K562 (cell line): ENCODE data around the gene SLC35F2. TPM values are rescaled to one million over a fixed set of nuclear protein-coding genes. Genes with fewer than 3 reads are reported as not detected.

Experiments
- ATF2 ChIP-seq: sonication (generic); formaldehyde crosslinking; IDR thresholded peaks from 2 replicates; pipeline ENCODE4 v1.8.1; 2022; ENCODE audit warnings: missing genetic modification reagents
- BDP1 ChIP-seq: IDR thresholded peaks from 3 replicates; pipeline ENCODE4 v1.6.1; 2011; ENCODE audit not compliant: insufficient read length, insufficient read depth
- HMGN3 ChIP-seq: IDR thresholded peaks from 2 replicates; pipeline ENCODE4 v1.6.1; 2011; ENCODE audit warnings: borderline replicate concordance, low read depth, mild to moderate bottlenecking, mixed read lengths, low read length; ENCODE audit not compliant: insufficient read length; ENCODE audit errors: extremely low read depth
- HNRNPH1 ChIP-seq: fragments of 200-400 bp; formaldehyde crosslinking; optimal IDR thresholded peaks from 2 replicates; pipeline ENCODE3; 2017; ENCODE audit warnings: low read depth, mild to moderate bottlenecking, low read length, moderate library complexity
- IRF1 ChIP-seq: sonication (generic); formaldehyde crosslinking; IDR thresholded peaks from 2 replicates; pipeline ENCODE4 v1.8.0; 2022; ENCODE audit warnings: missing genetic modification reagents, mild to moderate bottlenecking, borderline replicate concordance
- MAFK ChIP-seq: IDR thresholded peaks from 2 replicates; pipeline ENCODE4 v1.6.1; 2011; ENCODE audit warnings: low read length, improper control_type of control experiment
- MLLT1 ChIP-seq, 2 experiments: fragments of 450-650 bp; IDR thresholded peaks; 2 replicates each; pipeline ENCODE4 v1.6.1; 2016
- PHTF2 ChIP-seq: fragments of 250-450 bp; sonication (Bioruptor Pico); IDR thresholded peaks from 2 replicates; pipeline ENCODE4 v1.5.0; 2021; ENCODE audit warnings: mild to moderate bottlenecking
- TCF3 ChIP-seq: sonication (generic); formaldehyde crosslinking; IDR thresholded peaks from 2 replicates; pipeline ENCODE4 v1.4.0; 2020; ENCODE audit warnings: mild to moderate bottlenecking, missing genetic modification reagents
- ZBTB40 ChIP-seq, 2 experiments: fragments of 450-650 bp in 1 of 2; sonication (generic) in 1 of 2; formaldehyde crosslinking in 1 of 2; IDR thresholded peaks; 2 replicates each; pipeline versions ENCODE4 v1.7.1 to v1.9.0; 2016 to 2022; ENCODE audit warnings: inconsistent platforms in 1 of 2, mild to moderate bottlenecking in 1 of 2, missing genetic modification reagents in 1 of 2
- polyA plus RNA-seq, 8 experiments: library from polyadenylated mRNA; depleted of rRNA in 4 of 8; stranded (reverse) in 5 of 8; unstranded in 3 of 8; fragments of >200 nt; fragmentation: Nextera tagmentation in 2 of 8; fragmentation: Illumina TruSeq in 1 of 8; extraction: Ambion mirVana in 2 of 8; extraction: Trizol in 1 of 8; gene quantifications; 2 replicates each; pipeline versions ENCODE4 v1.2.1 to v1.2.3, GENCODE V29; 2011 to 2014; ENCODE audit warnings: inconsistent platforms in 1 of 8, missing spikeins in 1 of 8
- total RNA-seq, 7 experiments: library from RNA; depleted of rRNA in 6 of 7; stranded (reverse); fragments of >200 nt in 6 of 7; fragmentation: Illumina TruSeq in 2 of 7; extraction: Trizol in 2 of 7; gene quantifications; 2 replicates each; pipeline versions ENCODE4 v1.2.1 to v1.2.3, GENCODE V29; 2011 to 2021; ENCODE audit warnings: low replicate concordance in 1 of 7

The SLC35F2 gene
- total and polyA plus RNA-seq, 9 of the 15 experiments (the other 6 are each of a cell fraction or from before 2014, with no cell fraction given), result 28.6 to 63.9 (median 53.4) TPM

- peak; percentile 61; the same call in 1 of the 2 replicates for TF ChIP-seq ZBTB40 (IDR thresholded peaks at IDR 0.05)
- no peak for TF ChIP-seq ZBTB40 (CRISPR knock-in tag; IDR thresholded peaks at IDR 0.05)
- TF ChIP-seq IRF1 (CRISPR knock-in tag), result no peak
- TF ChIP-seq ATF2 (CRISPR knock-in tag), result no peak
- no peak for TF ChIP-seq BDP1
- TF ChIP-seq MLLT1 (IDR thresholded peaks at IDR 0.05), result no peak
- peak; percentile 7 for TF ChIP-seq HMGN3
- no peak for TF ChIP-seq HNRNPH1
- TF ChIP-seq TCF3 (CRISPR knock-in tag), result 0 out of 2 replicates have a peak, but pooled peaks have one; percentile 19
- TF ChIP-seq PHTF2, result no peak
- TF ChIP-seq MAFK, result no peak
Measured at GRCh38 chr11:107858217-107859070, at the start of gene SLC35F2 (continued).
